ENCODE results near the gene LAG3.

GRCh38 chr12:6723607-6724408 lies 48.5 kb upstream of the LAG3 start, which contains the start of gene COPS7A:
- TF ChIP-seq CTCF (conservative IDR thresholded peaks at IDR 0.05 in 1 of 2, IDR thresholded peaks at IDR 0.05 in 1 of 2; ENCODE audit: low read depth in 1 of 2, low read length in 2 of 2) (no peak), EZH2 (IDR thresholded peaks at IDR 0.05; ENCODE audit: low read length, missing control alignments) (no peak)
